Mucosa of descending colon (tissue), 3 donors: Measurements from ENCODE around the gene PNKD. TPM values are rescaled to one million over a fixed set of nuclear protein-coding genes. Genes with fewer than 3 reads are reported as not detected.

Experiments
- ATAC-seq: fragments of 200-7000 bp; cut with Tn5 transposase; one replicate; pipeline ENCODE4 v1.9.1; 2020; ENCODE audit warnings: mild to moderate bottlenecking, moderate library complexity
- DNase-seq, 3 donors: peaks; one replicate each; pipeline ENCODE4 v3.0.0-alpha.2; 2020
- H3K36me3 ChIP-seq: fragments of 200-600 bp; one replicate; pipeline ENCODE4 v1.8.0; 2021; ENCODE audit warnings: low read depth, mild to moderate bottlenecking
- H3K4me1 ChIP-seq: fragments of 200-600 bp; one replicate; pipeline ENCODE4 v1.8.0; 2021; ENCODE audit warnings: low read depth, mild to moderate bottlenecking
- H3K4me3 ChIP-seq: fragments of 200-600 bp; one replicate; pipeline ENCODE4 v1.8.0; 2021; ENCODE audit warnings: mild to moderate bottlenecking
- H3K9me3 ChIP-seq: fragments of 200-600 bp; one replicate; pipeline ENCODE4 v1.8.0; 2021; ENCODE audit warnings: mild to moderate bottlenecking
- intact Hi-C, 2 donors: fragments of 100-400 bp; cut with DNase I in 1 of 2; cut with micrococcal nuclease in 1 of 2; formaldehyde crosslinking; loops; one replicate each; pipeline versions ENCODE4 v1.11.0 to v1.11.1; 2022; cut with DNase I, micrococcal nuclease
- total RNA-seq, 3 donors: library from RNA; stranded (reverse); fragmentation: NEBNext Ultra II Directional in 2 of 3; extraction: Animal tissue kit (Norgen Biotek cat#: 25700) in 2 of 3; gene quantifications; one replicate each; pipeline versions ENCODE4 v1.2.1 to v1.2.4, GENCODE V29; 2021 to 2023
- TF ChIP-seq, protein P1 (sequence below): fragments of 200-600 bp; IDR thresholded peaks from one replicate; pipeline ENCODE4 v1.8.0; 2022; ENCODE audit warnings: antibody characterized with exemption, mild to moderate bottlenecking
- donor health status: DM: no; HTN: no; CAD: no; lungs with moderate emphysema.
- donor health status: DM: no; HTN: no; CAD: no.
- donor health status: DM: no; HTN: yes; CAD: no.

PNKD gene
- total RNA-seq, 3 donors from 2014 or later, result 77.1 to 101 (median 92.1) TPM

DNA sequence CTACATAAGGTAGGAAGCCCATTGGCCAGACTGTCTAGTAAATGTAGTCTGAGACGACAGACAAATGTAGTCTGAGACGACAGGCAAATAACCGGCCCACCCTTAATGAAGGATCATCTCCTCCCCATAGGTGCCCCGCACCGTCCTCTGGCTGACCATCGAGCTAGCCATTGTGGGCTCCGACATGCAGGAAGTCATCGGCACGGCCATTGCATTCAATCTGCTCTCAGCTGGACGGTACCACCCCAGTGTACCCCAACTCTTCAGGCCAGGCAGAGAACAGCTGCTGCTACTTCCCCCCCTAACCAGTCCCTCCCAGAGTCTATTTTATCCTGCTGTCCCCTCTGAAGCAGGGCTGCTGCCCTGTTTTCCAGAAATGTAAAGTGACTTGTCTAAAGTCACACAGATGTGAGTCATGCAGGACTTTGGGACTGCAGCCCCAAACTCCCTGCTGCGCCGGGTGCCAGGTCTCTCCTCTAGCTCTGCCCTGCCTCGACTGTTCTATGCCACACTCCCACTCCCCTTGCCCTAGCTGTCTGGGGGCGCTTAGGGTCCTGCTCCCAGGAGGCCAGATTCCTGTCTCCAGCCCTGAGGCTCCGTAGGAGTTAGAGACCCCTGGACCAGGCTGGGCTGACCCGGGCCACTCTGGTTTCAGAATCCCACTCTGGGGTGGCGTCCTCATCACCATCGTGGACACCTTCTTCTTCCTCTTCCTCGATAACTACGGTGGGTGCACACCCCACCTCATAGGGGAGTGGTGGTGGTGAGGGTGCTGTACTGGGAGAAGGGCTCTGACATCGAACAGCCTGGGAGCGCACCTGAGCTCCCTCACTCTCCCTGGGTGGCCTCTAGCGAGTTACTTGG, 116.4 kb downstream of the PNKD start:
- TF ChIP-seq, protein P1, sequence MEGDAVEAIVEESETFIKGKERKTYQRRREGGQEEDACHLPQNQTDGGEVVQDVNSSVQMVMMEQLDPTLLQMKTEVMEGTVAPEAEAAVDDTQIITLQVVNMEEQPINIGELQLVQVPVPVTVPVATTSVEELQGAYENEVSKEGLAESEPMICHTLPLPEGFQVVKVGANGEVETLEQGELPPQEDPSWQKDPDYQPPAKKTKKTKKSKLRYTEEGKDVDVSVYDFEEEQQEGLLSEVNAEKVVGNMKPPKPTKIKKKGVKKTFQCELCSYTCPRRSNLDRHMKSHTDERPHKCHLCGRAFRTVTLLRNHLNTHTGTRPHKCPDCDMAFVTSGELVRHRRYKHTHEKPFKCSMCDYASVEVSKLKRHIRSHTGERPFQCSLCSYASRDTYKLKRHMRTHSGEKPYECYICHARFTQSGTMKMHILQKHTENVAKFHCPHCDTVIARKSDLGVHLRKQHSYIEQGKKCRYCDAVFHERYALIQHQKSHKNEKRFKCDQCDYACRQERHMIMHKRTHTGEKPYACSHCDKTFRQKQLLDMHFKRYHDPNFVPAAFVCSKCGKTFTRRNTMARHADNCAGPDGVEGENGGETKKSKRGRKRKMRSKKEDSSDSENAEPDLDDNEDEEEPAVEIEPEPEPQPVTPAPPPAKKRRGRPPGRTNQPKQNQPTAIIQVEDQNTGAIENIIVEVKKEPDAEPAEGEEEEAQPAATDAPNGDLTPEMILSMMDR, result no peak
- DNase-seq (peak in 1 of 3 donors; percentile 46), ATAC-seq (peak; percentile 6)
- intact Hi-C loops, result no loop called here
- no peaks in the 10 kb centered on the region for H3K9me3 ChIP-seq
- peaks cover 5% of the 10 kb centered on the region for H3K4me1 ChIP-seq
- H3K4me3 ChIP-seq, result no peak overlapping the region
- no peaks in the 10 kb centered on the region for H3K36me3 ChIP-seq

DNA sequence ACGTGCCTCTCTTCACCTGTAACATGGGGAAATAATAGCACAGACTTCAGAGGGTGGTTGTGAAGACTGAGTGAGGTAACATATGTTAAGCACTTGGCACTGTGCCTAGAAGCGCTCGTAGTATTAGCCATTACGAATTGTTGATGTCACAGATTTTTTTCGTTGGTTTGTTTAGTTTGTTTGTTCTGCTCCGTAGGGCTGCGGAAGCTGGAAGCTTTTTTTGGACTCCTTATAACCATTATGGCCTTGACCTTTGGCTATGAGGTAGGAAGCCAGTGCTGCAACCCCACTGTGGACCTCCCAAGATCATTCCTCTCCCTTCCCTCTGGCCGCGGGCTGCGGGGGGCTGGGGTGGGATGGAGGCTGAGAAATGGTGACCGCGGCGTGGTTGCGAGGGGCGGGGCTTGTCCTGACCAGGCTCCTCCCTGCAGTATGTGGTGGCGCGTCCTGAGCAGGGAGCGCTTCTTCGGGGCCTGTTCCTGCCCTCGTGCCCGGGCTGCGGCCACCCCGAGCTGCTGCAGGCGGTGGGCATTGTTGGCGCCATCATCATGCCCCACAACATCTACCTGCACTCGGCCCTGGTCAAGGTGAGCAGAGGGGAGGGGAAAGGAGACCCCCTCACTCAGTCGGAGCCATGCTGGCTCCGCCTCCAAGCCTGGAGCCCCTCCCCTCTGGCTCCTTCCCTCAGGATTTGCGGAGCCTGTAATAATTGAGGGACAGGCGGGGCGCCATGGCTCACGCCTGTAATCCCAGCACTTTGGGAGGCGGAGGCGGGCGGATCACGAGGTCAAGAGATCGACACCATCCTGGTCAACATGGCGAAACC, 117.3 kb downstream of the PNKD start:
- TF ChIP-seq, protein P1, result no peak
- ATAC-seq (peak; percentile 91), DNase-seq (peak; percentile 83 to 88 (median 84))
- no peaks in the 10 kb centered on the region for H3K36me3 ChIP-seq
- peaks cover 5% of the 10 kb centered on the region for H3K4me1 ChIP-seq
- intact Hi-C loops, result no loop called here
- H3K9me3 ChIP-seq, result no peaks in the 10 kb centered on the region
- no peak overlapping the region for H3K4me3 ChIP-seq

DNA sequence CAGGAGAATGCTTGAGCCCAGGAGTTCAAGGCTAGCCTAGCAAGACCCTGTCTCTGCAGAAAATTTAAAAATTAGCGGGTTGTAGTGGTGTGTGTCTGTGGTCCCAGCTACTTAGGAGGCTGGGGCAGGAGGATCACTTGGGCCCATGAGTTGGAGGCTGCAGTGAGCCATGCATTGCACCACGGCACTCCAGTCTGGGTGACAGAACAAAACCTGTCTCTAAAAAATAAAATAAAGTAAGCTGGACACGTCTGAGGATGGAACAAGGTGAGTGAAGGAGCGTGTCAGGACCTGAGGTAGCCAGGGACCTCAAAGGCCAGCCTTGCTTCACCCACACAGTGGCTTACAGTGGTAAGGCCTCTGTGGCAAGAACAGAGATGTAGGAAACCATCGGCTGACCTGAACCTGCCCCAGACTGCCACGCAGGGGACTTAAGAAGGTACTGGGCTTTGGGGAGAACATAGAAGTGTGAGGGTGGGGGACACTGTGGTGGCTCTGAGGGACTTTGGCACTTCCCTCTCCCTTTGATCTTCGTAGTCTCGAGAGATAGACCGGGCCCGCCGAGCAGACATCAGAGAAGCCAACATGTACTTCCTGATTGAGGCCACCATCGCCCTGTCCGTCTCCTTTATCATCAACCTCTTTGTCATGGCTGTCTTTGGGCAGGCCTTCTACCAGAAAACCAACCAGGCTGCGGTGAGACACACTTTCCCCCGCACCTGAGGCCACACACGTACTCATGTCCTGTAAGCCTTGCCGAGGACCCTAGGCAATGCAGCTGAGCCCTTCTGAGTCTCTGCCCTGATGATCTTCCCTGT, 119.2 kb downstream of the PNKD start:
- intact Hi-C loops, result no loop called here
- DNase-seq (no peak), ATAC-seq (no peak)
- Histone ChIP-seq H3K4me1 (peaks cover 13% of the 10 kb centered on the region), H3K36me3 (no peaks in the 10 kb centered on the region), H3K4me3 (no peak overlapping the region), H3K9me3 (no peaks in the 10 kb centered on the region)
- TF ChIP-seq, protein P1, result no peak

DNA sequence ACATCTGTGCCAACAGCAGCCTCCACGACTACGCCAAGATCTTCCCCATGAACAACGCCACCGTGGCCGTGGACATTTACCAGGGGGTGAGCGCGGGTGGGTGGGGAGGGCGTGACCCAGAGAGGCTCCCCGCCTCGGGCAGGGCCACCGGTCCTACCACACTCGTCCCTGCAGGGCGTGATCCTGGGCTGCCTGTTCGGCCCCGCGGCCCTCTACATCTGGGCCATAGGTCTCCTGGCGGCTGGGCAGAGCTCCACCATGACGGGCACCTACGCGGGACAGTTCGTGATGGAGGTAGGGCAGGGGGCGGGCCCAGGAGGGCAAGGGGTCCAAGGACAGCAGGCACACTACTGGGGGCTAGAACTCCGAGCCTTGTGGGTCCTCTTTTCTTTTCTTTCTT, 120.9 kb downstream of the PNKD start:
- Histone ChIP-seq H3K4me3 (no peak overlapping the region), H3K4me1 (peaks cover 22% of the 10 kb centered on the region), H3K9me3 (no peaks in the 10 kb centered on the region), H3K36me3 (no peaks in the 10 kb centered on the region)
- TF ChIP-seq, protein P1, result no peak
- intact Hi-C loops, result no loop called here
- no peak for ATAC-seq
- DNase-seq, result no peak

DNA sequence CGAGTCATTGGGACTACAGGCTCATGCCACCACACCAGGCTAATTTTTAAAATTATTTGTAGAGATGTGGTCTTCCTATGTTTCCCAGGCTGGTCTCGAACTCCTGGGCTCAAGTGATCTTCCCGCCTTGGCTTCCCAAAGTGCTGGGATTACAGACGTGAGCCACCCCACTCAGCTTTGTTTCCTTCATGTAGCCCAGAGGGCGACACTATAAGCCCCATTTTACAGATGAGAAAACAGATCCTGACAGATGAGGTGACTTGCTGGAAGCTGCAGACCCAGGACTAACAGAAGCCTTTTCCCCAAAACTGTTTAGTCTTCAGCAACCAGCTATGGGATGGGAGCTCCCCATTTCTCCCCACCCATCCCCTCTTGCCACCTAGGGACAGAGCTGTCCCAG, 122.1 kb downstream of the PNKD start:
- ATAC-seq (no peak), DNase-seq (no peak)
- Histone ChIP-seq H3K9me3 (no peaks in the 10 kb centered on the region), H3K4me1 (peaks cover 22% of the 10 kb centered on the region), H3K36me3 (no peaks in the 10 kb centered on the region), H3K4me3 (no peak overlapping the region)
- intact Hi-C loops, result no loop called here
- TF ChIP-seq, protein P1, result no peak
